Ishikawa (cell line): Measurements from ENCODE around the gene NAV3.

Experiments used
- CEBPB ChIP-seq: IDR thresholded peaks from 2 replicates; pipeline ENCODE4 v1.6.1; 2012
- CREB1 ChIP-seq: IDR thresholded peaks from 2 replicates; pipeline ENCODE4 v1.6.1; 2012; ENCODE audit warnings: low read depth
- EGR1 ChIP-seq: IDR thresholded peaks from 2 replicates; pipeline ENCODE4 v1.6.1; 2012
- EP300 ChIP-seq: IDR thresholded peaks from 2 replicates; pipeline ENCODE4 v1.6.1; 2012; ENCODE audit warnings: borderline replicate concordance
- FOXM1 ChIP-seq: IDR thresholded peaks from 2 replicates; pipeline ENCODE4 v1.6.1; 2012; ENCODE audit warnings: low read depth, borderline replicate concordance
- NFIC ChIP-seq: IDR thresholded peaks from 2 replicates; pipeline ENCODE4 v1.6.1; 2012
- RAD21 ChIP-seq: IDR thresholded peaks from 2 replicates; pipeline ENCODE4 v1.6.1; 2012; ENCODE audit warnings: low read depth
- REST ChIP-seq: IDR thresholded peaks from 2 replicates; pipeline ENCODE4 v1.6.1; 2012; ENCODE audit warnings: low read depth, mild to moderate bottlenecking
- TAF1 ChIP-seq: IDR thresholded peaks from 2 replicates; pipeline ENCODE4 v1.6.1; 2012; ENCODE audit warnings: low read depth, mild to moderate bottlenecking
- TCF12 ChIP-seq: IDR thresholded peaks from 2 replicates; pipeline ENCODE4 v1.6.1; 2012; ENCODE audit warnings: low read depth
- TEAD4 ChIP-seq: IDR thresholded peaks from 2 replicates; pipeline ENCODE4 v1.6.1; 2012
- USF1 ChIP-seq: IDR thresholded peaks from 2 replicates; pipeline ENCODE4 v1.6.1; 2012
- YY1 ChIP-seq: IDR thresholded peaks from 2 replicates; pipeline ENCODE4 v1.6.1; 2012; ENCODE audit warnings: low read depth
- ZBTB7A ChIP-seq: IDR thresholded peaks from 2 replicates; pipeline ENCODE4 v1.6.1; 2012; ENCODE audit warnings: low read depth
- TF ChIP-seq, protein P1 (sequence below): IDR thresholded peaks from 2 replicates; pipeline ENCODE4 v1.6.1; 2012

NAV3 gene

DNA sequence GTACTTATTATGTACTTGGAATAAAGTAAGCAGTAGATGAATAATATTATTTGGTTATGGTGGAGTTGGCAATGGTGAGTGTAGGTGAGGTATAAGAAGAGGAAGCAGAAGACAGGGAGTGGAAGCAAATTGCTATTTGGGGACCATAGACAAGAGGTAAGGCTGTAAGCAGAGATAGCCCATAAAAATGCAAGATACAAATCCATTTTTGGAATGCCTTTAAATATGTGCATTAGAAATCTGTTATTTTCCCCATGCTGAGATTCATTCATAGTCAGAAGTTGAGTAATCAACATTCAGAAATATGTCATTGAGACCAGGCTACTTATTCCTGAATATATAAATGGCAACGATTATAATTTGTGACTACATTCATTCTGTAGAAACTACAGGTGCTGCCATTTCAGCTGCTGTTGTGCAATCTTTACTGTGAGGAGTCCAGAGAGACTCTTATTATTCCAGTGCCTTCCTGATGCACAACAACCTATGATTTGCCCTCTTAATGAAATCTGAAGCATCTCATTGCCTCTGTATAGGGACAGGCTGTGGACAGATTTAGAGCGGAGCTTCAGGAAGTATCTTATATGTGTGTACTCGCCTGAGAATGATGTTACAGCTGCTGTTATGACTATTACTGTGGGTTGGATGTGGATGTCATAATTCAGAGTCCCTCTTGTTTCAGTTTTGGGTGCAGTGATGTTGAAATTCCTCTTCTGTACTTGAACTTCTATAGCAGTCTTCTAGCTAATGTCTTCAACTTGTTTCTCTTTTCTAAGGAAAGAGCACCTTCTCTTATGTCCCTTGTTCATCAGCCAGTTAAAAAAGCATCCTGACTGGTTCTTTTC is 173.8 kb downstream of the NAV3 start:
- TF ChIP-seq TAF1: no peak
- TF ChIP-seq TCF12: no peak
- no peak for TF ChIP-seq EP300
- TF ChIP-seq YY1: no peak
- TF ChIP-seq USF1: no peak
- TF ChIP-seq TEAD4: no peak
- no peak for TF ChIP-seq NFIC
- TF ChIP-seq FOXM1: no peak
- TF ChIP-seq, protein P1, sequence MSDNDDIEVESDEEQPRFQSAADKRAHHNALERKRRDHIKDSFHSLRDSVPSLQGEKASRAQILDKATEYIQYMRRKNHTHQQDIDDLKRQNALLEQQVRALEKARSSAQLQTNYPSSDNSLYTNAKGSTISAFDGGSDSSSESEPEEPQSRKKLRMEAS: no peak
- no peak for TF ChIP-seq ZBTB7A
- no peak for TF ChIP-seq CEBPB
- no peak for TF ChIP-seq CREB1
- no peak for TF ChIP-seq REST
- no peak for TF ChIP-seq RAD21
- TF ChIP-seq EGR1: no peak

- TF ChIP-seq NFIC (no peak), REST (peak; percentile 74), FOXM1 (no peak), RAD21 (no peak), ZBTB7A (no peak)
- TF ChIP-seq, protein P1: no peak
Measured at GRCh38 chr12:78005094-78005492, 174.4 kb downstream of the NAV3 start.

DNA sequence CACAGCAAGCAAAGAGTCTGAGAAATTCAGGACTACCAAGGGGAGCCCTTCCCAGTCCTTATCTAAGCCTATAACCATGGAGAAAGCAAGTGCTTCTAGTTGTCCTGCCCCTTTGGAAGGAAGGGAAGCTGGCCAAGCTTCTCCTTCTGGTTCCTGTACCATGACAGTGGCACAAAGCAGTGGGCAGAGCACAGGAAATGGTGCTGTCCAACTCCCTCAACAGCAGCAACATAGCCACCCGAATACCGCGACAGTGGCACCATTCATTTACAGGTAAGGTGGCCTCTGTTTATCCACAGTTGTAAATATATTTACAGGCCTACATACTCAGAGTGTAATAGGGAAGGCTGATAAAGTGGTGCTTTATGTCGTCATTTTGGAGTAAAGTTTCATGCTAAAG is 176.5 kb downstream of the NAV3 start:
- TF ChIP-seq REST: peak; percentile 52; the same call in 1 of the 2 replicates
- TF ChIP-seq EP300: no peak

GRCh38 chr12:78009031-78009430 is 178.3 kb downstream of the NAV3 start:
- no peak for TF ChIP-seq TAF1
- TF ChIP-seq CEBPB: no peak
- no peak for TF ChIP-seq EP300
- no peak for TF ChIP-seq EGR1
- TF ChIP-seq CREB1: no peak
- TF ChIP-seq ZBTB7A: no peak
- no peak for TF ChIP-seq TEAD4
- no peak for TF ChIP-seq YY1
- no peak for TF ChIP-seq RAD21

DNA sequence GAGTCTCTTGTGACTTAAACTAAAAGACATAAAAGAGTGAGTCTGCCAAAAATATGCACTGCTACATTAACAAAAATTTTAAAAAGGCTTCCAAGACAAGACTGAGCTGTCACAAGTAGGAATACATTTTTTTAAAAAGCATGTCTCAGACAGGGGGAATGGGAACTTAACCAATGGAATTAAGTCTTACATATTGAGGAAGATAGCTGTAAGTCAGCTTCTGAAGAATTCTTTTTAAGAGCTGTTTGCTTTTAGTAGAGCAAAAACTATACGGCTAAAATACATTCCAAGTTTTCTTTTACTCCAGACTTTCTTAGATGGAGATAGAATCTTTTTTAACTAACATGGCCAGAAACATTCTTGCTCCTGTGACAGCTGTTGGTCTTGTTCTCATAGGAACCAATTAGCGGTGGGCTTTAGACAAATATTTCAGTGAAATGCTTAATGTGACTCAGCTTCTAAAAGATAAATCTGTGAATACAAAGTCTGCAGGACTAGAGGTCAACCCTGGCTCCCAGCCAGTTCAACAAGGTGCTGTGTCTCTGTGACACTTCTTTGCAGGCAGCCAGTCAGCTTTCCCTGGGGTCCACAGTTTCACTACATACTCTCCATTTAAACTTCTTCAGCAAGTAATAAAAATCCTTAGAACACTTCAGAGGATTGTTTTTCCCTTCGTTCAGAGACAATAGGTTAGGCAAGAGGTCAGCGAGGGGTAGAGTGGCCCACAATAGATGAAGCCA is 187.6 kb downstream of the NAV3 start:
- TF ChIP-seq RAD21: no peak
